Astrocyte of the spinal cord (primary cell): ENCODE measurements around the gene FLVCR2.

Experiments used
- DNase-seq: peaks from one replicate; pipeline ENCODE4 v3.0.0; 2011; ENCODE audit warnings: low read depth, low spot score
- H3K4me3 ChIP-seq: 2 replicates; pipeline ENCODE4 v1.5.1; 2011; ENCODE audit warnings: low read depth, mild to moderate bottlenecking, low read length, moderate library complexity
- CTCF ChIP-seq: IDR thresholded peaks from 2 replicates; pipeline ENCODE4 v1.5.1; 2012; ENCODE audit warnings: low read depth, mild to moderate bottlenecking, low read length, inconsistent platforms
- in situ Hi-C: cut with HindIII; loops from 2 replicates; pipeline ENCODE4 v1.10.0; 2017; ENCODE audit warnings: low sequenced_read_pairs

Gene FLVCR2

GRCh38 chr14:75579338-75579864 lies 981 bp downstream of the FLVCR2 start:
- H3K4me3 ChIP-seq, result peak overlapping the region; percentile 67
- DNase-seq, result no peak
- no peak for TF ChIP-seq CTCF
- in situ Hi-C loops, result no loop called here

GRCh38 chr14:75579882-75580281 lies 1.5 kb downstream of the FLVCR2 start:
- in situ Hi-C loops, result no loop called here
- no peak for DNase-seq
- H3K4me3 ChIP-seq, result peak overlapping the region; percentile 67
- TF ChIP-seq CTCF, result no peak

GRCh38 chr14:75587388-75587787 lies 9.0 kb downstream of the FLVCR2 start:
- TF ChIP-seq CTCF, result no peak
- DNase-seq, result no peak
- in situ Hi-C loops, result no loop called here
- no peak overlapping the region for H3K4me3 ChIP-seq

- in situ Hi-C loops, result no loop called here
- DNase-seq, result no peak
- H3K4me3 ChIP-seq, result no peak overlapping the region
- TF ChIP-seq CTCF, result no peak
Observed at GRCh38 chr14:75589931-75590330, 11.5 kb downstream of the FLVCR2 start.

GRCh38 chr14:75591331-75591946 lies 13.0 kb downstream of the FLVCR2 start:
- H3K4me3 ChIP-seq, result no peak overlapping the region
- in situ Hi-C loops, result no loop called here
- DNase-seq, result no peak
- no peak for TF ChIP-seq CTCF

GRCh38 chr14:75591987-75592575 lies 13.7 kb downstream of the FLVCR2 start:
- no peak for DNase-seq
- TF ChIP-seq CTCF, result no peak
- H3K4me3 ChIP-seq, result no peak overlapping the region
- in situ Hi-C loops, result no loop called here
